Ishikawa (cell line): ENCODE measurements around the gene CHD2.

ENCODE experiments used
- CEBPB ChIP-seq: IDR thresholded peaks from 2 replicates; pipeline ENCODE4 v1.6.1; 2012
- CREB1 ChIP-seq: IDR thresholded peaks from 2 replicates; pipeline ENCODE4 v1.6.1; 2012; ENCODE audit warnings: low read depth
- EP300 ChIP-seq: IDR thresholded peaks from 2 replicates; pipeline ENCODE4 v1.6.1; 2012; ENCODE audit warnings: borderline replicate concordance
- REST ChIP-seq: IDR thresholded peaks from 2 replicates; pipeline ENCODE4 v1.6.1; 2012; ENCODE audit warnings: low read depth, mild to moderate bottlenecking
- TEAD4 ChIP-seq: IDR thresholded peaks from 2 replicates; pipeline ENCODE4 v1.6.1; 2012

DNA sequence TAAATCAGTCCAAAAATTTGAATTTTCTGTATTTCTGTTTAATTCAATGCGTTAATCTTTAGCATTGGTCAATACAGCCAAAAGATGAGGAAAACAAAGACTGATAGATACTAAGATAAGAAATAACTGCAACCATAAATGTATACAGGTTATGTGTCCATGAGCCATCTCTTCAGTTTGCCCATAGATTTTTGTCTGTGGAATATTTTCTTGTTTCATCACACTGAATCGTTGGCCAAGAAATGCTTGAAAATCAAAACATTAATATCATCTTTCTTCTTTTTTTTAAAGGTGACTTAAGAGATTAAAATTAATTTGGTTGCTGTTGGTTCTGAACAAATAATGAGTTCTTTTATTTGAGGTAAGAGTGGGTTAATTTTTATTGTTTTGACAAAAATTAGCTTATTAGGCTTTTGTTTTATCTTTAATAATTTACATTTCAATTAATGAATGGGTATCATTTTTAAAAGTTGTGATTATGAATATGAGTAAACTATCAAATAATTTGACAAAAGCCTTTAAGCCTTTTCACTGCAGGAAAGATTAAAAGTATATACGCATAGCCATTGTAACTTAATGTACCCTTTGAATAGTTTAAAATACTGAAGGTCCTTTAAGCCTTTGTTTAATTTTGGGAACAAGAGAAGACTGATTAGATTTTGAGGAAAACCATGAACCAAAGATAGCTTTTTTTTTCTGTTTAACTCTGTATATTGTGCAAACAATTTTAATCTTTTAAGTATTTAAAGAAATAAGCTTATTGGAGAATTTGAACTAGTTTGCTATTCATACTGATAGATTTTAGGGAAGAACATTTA lies 14.7 kb upstream of the CHD2 start:
- TF ChIP-seq TEAD4 (no peak), CREB1 (no peak), CEBPB (no peak), REST (no peak), EP300 (no peak)
